Mesenteric fat pad (tissue), 1 donor: ENCODE data around the gene BGLAP. TPM values are rescaled to one million over a fixed set of nuclear protein-coding genes. Genes with fewer than 3 reads are reported as not detected.
A peak's percentile ranks its signal among the peaks of the same experiment; 100 is the strongest.
"Not testable (repeated sequence)": the region's sequence is repeated elsewhere in the genome, so short reads cannot be mapped to it uniquely, and the experiment has no call there.

Source experiments
- DNase-seq: peaks from one replicate; pipeline ENCODE4 v3.0.0-alpha.2; 2020; ENCODE audit warnings: low spot score
- long read RNA-seq: library from polyadenylated mRNA; unstranded; transcript quantifications from one replicate; pipeline ENCODE4 v2.0.0, GENCODE V29; 2020
- total RNA-seq: library from RNA; stranded (reverse); fragmentation: NEBNext Ultra II Directional; extraction: Animal tissue kit (Norgen Biotek cat#: 25700); gene quantifications from one replicate; pipeline ENCODE4 v1.2.1, GENCODE V29; 2021
- donor health status: DM: yes; HTN: yes; CAD: no.

BGLAP gene
- not detected for total RNA-seq
- long read RNA-seq: 0 reads

- no peak for DNase-seq
Observed at GRCh38 chr1:156241926-156242325, at the start of gene BGLAP. Gene BGLAP (plus strand): TSS chr1:156242184. CDS start chr1:156242232, 48 bp downstream.

GRCh38 chr1:156193208-156193487, 48.8 kb upstream of the BGLAP start:
- DNase-seq: no peak

GRCh38 chr1:156193488-156194299, 48.3 kb upstream of the BGLAP start, which contains the start of gene SLC25A44:
Gene SLC25A44 (plus strand): TSS chr1:156194104. CDS start chr1:156199848, 5,744 bp downstream.
- peak; percentile 95 for DNase-seq

- DNase-seq: no peak
Observed at GRCh38 chr1:156194300-156194652, 47.7 kb upstream of the BGLAP start.

GRCh38 chr1:156195853-156196252, 46.1 kb upstream of the BGLAP start:
- peak; percentile 1 for DNase-seq

GRCh38 chr1:156196445-156196844, 45.5 kb upstream of the BGLAP start:
- peak; percentile 12 for DNase-seq

GRCh38 chr1:156198831-156199349, 43.1 kb upstream of the BGLAP start:
- DNase-seq: peak; percentile 47

- DNase-seq: peak; percentile 74
Observed at GRCh38 chr1:156200044-156200443, 41.9 kb upstream of the BGLAP start.

GRCh38 chr1:156203331-156203730, 38.7 kb upstream of the BGLAP start:
- DNase-seq: no peak

- peak; percentile 33 for DNase-seq
Observed at GRCh38 chr1:156204686-156205085, 37.3 kb upstream of the BGLAP start.

- no peak for DNase-seq
Observed at GRCh38 chr1:156211243-156211642, 30.7 kb upstream of the BGLAP start.

GRCh38 chr1:156212130-156212529, 29.9 kb upstream of the BGLAP start:
- no peak for DNase-seq

- peak; percentile 98 for DNase-seq
Observed at GRCh38 chr1:156212833-156213643, 28.9 kb upstream of the BGLAP start, which contains the start of gene PMF1. Gene PMF1 (plus strand): TSS chr1:156213007. CDS start chr1:156213016, 9 bp downstream.

GRCh38 chr1:156213644-156213966, 28.4 kb upstream of the BGLAP start:
- DNase-seq: no peak

- no peak for DNase-seq
Observed at GRCh38 chr1:156214024-156214748, 27.8 kb upstream of the BGLAP start.

- not testable (repeated sequence) for DNase-seq
Observed at GRCh38 chr1:156216361-156217086, 25.5 kb upstream of the BGLAP start.

- no peak for DNase-seq
Observed at GRCh38 chr1:156217871-156218270, 24.1 kb upstream of the BGLAP start.

GRCh38 chr1:156220226-156220625, 21.8 kb upstream of the BGLAP start:
- DNase-seq: no peak

GRCh38 chr1:156221986-156222692, 19.8 kb upstream of the BGLAP start:
- DNase-seq: no peak

GRCh38 chr1:156225677-156226014, 16.3 kb upstream of the BGLAP start:
- no peak for DNase-seq
